HG03196 (cell line): ENCODE results near the gene LRRC23.
A peak's percentile ranks its signal among the peaks of the same experiment; 100 is the strongest.
"Not testable (repeated sequence)": the region's sequence is repeated elsewhere in the genome, so short reads cannot be mapped to it uniquely, and the experiment has no call there.

ENCODE experiments used
- ATAC-seq: cut with Tn5 transposase; IDR thresholded peaks from one replicate; pipeline ENCODE4 v1.9.1; 2021; ENCODE audit not compliant: unreplicated experiment

The LRRC23 gene

DNA sequence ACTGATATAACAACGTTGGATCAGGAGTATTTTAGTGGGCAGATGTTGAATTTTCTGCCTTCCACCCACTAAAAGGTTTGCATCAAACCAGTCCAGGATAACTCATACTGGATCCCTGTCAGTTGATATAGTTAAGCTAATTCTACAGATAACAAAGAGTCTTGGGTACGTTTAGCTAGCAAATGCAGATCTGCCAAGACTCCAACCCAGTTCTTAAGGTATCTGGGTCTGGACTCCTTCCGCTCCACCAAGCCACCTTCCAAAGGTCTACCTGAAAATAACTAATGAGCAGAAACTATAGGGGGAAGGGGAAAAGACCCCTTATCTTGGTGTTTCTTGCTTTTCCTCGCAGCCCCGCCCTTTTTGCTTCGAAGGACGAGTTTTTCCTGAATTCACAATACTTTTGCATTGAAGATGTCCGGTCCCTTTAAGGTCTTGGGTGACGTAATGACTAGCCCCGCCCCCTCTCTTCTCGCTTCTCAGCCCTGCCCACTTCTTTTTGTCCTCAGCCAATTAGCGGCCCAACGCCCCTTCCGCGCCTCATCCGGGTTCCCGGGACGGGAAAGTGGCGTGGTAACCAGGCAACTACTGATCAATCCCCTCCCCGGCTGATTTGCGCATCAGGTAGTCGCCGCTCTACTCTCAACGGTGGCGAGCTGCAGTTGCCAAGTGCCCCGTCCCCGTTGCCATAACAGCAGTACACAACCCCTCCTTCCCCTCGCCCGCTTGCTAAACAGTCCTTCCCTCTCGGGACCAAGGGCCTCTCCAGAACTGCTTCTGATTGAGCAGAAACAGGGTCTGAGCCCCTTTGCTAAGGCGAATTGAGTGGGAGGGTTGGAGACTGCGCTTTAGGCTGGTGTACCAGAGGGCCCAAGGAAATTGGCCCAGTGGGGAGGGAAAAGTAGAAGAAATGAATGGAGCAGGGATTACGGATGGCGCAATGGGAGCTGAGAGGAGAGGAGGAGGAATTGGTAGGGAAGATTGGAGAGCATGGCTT lies at the start of gene LRRC23:
TSS of gene LRRC23 (plus strand) at position 543 of the 997 bp plus-strand sequence. CDS start 812 bp downstream, outside the sequence.
- ATAC-seq, result peak; percentile 88

- ATAC-seq, result no peak
Observed at GRCh38 chr12:6855322-6855721, 49.3 kb upstream of the LRRC23 start.

GRCh38 chr12:6858799-6859198 lies 45.8 kb upstream of the LRRC23 start:
- no peak for ATAC-seq

GRCh38 chr12:6860116-6860515 lies 44.5 kb upstream of the LRRC23 start:
- no peak for ATAC-seq

DNA sequence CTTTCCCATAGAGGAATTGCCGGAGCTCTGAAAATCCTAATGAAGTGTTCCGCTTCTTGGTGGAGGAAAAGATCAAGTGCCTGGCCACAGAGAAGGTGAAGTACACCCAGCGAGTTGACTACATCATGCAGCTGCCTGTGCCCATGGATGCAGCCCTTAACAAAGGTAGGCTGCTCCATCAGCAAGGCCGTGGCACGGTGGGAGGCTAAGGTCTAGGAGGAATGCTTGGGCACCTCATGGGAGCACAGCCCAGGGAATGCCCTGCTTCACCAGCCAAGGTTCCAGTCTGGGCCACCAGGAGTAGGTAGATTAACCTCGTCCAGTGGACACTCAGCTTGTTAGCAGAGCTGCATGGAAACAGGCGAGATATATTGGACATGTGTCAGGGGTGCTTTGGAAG lies 43.7 kb upstream of the LRRC23 start:
- ATAC-seq, result no peak

GRCh38 chr12:6861391-6861790 lies 43.2 kb upstream of the LRRC23 start:
- ATAC-seq, result no peak

DNA sequence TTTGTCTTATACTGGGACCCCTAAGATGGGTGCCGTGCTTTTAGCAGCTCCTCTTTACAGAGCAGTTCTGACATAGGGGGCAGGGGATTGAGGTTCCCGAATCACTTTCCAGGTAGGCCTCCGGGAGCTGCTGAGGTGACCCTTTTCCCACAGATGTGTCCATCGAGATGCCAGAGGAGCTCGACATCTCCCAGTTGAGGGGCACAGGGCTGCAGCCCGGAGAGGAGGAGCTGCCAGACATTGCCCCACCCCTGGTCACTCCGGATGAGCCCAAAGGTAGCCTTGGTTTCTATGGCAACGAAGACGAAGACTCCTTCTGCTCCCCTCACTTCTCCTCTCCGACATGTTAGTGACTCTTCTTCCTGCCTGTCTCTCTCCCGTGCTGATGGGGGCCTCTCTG lies 41.6 kb upstream of the LRRC23 start:
- no peak for ATAC-seq

- no peak for ATAC-seq
Observed at GRCh38 chr12:6863586-6864321, 40.9 kb upstream of the LRRC23 start.

DNA sequence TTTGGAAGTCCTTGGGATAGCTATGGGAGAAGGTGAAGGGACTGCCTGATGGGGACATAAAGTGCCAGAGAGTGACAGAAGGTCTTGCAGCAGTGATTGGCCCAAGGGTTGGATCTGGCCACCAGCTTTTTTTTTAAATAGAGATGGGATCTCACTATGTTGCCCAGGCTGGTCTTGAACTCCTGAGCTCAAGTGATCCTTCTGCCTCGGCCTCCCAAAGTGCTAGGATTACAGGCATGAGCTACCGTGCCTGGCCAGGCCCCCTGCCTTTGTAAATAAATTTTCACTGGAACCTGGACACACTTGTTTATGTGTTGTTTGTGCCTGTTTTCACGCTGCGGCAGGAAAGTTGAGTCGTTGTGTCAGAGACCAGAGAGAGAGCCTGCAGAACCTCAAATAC lies 39.3 kb upstream of the LRRC23 start:
- not testable (repeated sequence) for ATAC-seq

GRCh38 chr12:6866163-6866919 lies 38.3 kb upstream of the LRRC23 start:
- no peak for ATAC-seq

- ATAC-seq, result no peak
Observed at GRCh38 chr12:6866920-6867412, 37.7 kb upstream of the LRRC23 start.

GRCh38 chr12:6867413-6868210 lies 37.0 kb upstream of the LRRC23 start, which contains the start of gene TPI1:
TSS of gene TPI1 (plus strand) at chr12:6867531. CDS start at chr12:6867567, 36 bp downstream.
- ATAC-seq, result no peak

- no peak for ATAC-seq
Observed at GRCh38 chr12:6868211-6869048, 36.2 kb upstream of the LRRC23 start.

- ATAC-seq, result no peak
Observed at GRCh38 chr12:6869049-6870021, 35.3 kb upstream of the LRRC23 start.

- ATAC-seq, result not testable (repeated sequence)
Observed at GRCh38 chr12:6870304-6870703, 34.3 kb upstream of the LRRC23 start.

DNA sequence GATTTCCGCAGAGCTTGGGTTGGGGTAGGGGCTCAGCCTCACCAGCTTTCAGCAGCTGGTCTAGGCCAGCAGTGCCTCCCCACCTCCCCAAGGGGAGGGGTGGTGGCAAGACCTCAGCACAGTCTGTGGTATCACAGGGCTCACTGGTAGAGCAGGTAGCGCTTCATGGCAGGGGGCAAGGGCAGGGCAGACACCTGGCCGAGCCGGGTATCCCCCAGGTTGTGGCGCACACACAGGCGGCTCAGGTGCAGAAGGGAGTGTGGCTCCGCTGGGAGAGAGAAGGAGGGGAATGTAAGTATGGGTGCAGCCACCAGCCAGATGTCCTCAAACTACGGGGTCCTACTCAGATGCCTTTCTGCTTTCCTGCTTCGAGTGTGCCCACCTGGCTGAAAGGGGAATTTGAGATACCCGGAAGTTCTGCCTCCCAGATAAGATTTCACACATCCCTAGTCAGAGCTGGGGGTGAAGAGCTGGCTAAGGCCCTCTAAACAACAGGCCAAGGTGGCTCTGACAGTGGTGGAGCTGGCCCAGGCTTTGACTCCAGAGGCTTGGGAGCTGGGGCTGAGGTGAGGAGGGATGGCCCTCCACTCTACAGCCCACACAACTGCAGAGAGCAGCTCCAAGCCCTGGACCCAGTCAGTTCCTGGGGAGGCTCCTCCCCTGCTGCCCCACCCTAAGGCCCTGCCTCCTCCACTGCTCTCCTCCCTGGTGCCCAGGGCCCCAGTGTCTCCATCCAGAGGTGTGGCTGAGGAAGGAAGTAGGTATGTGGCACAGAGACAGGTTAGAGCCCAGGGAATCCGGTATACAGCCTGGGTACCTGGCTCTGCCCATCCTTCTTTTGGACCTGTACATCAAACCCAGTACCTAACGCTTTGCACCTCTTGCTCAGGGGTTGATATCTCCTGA lies 33.3 kb upstream of the LRRC23 start:
- no peak for ATAC-seq
